GM18861 (cell line): ENCODE measurements around the gene KCNQ1.

Experiments
- ATAC-seq: cut with Tn5 transposase; IDR thresholded peaks from one replicate; pipeline ENCODE4 v1.9.1; 2021; ENCODE audit not compliant: unreplicated experiment

The KCNQ1 gene

GRCh38 chr11:2883979-2884815 is 439.4 kb downstream of the KCNQ1 start:
- no peak for ATAC-seq

- ATAC-seq = no peak
These were observed 440.3 kb downstream of the KCNQ1 start for GRCh38 chr11:2885017-2885677.

GRCh38 chr11:2885678-2886081 is 440.9 kb downstream of the KCNQ1 start, which contains the start of gene CDKN1C:
Gene CDKN1C (minus strand): TSS chr11:2885775. CDS start chr11:2885456, 319 bp downstream.
- ATAC-seq = peak; percentile 69

DNA sequence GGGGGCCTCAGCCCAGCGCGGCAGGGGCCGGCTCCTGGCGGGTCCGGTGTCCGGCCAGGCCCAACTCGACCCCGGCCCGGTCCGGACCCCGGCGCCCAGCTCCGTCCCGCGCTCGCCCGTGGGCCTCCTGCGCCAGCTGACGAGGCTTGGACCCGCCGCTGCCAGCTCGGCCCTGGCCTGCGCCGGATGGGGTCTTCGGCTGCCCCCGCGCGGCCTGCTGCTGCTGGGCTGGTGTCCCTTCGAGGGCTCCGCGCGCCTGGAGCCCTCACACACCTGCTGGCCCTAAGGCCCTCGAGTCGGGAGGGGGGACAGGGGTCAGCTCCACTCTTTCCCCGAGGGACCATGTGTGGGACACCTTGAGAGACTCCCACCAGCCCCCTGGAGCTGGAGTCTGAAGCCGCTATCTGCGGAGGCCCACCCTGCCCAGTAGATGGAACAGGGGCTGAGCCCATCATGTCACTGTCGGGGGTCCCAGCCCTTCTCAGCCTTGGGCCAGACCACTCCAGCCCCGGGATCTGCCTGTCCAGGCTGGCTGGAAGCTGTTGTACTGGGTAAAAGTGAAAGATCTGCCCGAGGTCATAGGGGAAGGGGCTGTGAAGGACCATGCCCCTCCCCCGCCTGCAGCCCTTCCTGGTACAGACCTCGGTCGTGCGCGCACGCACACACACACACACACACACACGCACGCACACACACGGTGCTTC is 441.5 kb downstream of the KCNQ1 start:
- ATAC-seq = no peak

GRCh38 chr11:2886936-2887335 is 442.1 kb downstream of the KCNQ1 start:
- no peak for ATAC-seq

DNA sequence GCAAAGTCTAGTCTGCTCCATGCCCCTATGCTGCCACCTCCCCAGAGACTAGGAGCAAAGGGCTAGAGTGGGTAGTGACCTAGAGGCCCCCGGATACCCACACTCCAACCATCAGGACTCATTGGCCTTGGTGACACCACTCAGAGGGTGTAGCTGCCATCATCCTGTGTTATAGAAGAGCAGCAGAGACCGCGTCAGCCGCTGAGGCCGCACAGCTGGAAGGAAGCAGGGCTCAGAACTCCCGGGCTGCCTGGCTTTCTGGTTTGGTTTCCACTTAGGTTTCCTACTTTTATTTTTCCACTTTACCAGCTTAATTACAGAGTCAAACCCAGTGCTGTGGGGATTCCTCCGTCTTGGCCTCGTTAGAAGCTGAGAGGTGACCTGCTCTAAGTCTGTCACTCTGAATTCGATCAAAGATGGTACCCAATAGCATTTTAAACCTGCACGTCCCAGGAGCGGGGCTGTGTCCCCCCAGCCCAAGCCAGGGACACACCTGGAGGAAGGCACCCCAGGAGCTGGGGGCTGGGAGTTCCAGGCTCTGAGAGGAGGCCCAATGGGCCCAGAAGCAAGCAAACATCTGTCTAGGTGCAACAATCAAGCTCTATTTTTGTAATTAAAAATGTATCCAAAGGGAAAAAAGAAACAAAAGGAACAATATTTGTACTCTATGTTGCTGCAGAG is 442.8 kb downstream of the KCNQ1 start:
- ATAC-seq = no peak

- no peak for ATAC-seq
These were observed 443.6 kb downstream of the KCNQ1 start for GRCh38 chr11:2888266-2888968.

DNA sequence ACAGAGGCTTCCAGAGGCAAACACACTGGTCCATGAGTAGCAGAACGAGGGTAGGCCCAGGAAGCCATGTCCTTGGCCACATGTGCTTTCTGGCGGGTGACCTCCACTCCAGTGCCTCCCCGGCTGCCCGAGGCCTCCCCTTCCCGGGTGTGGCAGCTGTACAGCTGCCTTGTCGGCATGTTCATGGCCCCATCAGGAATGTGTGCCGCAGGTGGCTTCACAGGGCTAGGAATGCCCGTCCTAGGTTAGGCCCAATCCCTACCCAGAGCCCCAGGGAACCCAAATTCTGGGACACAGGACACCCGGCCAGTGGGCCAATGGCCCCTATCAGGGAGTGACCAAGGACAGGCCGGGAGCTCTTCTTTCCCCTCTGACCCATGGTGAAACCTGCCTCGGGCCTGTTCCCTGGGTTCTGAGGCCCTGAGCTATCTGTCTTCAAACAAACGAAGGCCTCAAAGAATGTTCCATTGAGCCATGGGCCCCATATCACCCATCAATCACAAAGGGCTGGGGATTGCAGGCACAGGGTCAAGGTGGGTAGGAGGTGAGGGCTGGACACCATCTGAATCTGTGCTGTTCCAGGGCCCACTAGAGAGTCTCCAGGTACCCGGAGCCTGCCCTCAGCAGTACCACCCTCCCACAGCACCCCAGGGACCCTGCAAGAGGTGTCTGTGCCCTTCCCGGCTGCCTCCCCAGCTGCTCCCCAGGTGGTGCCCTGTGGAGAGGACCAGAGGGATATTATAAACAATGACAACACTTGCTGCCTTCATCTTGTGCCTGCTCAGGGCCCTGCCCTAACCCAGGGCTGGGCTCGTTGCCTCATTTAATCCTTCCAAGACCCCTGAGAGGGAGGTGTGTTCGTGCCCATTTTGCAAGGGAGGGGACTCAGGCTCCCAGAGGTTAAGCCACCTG is 444.8 kb downstream of the KCNQ1 start:
- ATAC-seq = no peak

DNA sequence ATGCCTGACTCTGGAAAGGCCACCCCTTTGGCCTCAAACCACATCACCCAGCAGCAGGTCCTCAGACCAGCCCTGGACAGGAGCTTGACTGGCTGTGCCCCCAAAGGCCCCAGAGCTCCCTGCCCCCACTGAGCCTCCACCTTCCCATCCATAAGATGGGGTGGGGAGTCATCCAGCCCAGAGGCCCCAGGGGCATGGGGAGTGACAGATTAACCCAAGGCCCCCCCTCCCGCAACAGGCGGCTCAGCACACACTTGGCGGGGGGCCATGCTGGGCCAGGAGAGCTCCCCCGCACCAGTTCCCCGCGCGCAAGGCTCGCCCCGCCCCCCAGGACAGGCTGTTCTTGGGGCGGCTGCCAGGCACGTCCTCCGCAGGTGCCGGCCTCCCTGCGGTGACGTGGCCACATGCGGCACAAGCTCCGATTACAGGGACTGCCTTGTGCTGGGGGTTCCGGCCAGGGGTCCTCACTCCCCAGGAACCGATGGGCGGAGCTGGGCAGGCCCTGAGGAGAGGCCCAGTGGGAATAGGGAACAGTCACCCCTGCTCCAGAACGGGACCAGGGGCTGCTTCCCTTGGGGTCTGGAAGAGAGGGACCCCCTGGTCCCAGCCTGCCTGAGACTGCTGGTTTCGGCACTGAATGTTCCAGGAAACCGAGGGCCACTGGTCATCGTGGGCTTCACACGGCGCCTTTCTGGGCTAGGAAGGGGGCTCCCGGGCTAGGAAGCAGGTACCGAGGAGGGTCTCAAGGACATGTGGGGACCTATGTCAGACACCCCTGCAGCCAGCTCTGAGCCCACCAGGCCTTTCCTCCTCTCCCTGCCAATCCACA is 445.9 kb downstream of the KCNQ1 start:
- no peak for ATAC-seq

DNA sequence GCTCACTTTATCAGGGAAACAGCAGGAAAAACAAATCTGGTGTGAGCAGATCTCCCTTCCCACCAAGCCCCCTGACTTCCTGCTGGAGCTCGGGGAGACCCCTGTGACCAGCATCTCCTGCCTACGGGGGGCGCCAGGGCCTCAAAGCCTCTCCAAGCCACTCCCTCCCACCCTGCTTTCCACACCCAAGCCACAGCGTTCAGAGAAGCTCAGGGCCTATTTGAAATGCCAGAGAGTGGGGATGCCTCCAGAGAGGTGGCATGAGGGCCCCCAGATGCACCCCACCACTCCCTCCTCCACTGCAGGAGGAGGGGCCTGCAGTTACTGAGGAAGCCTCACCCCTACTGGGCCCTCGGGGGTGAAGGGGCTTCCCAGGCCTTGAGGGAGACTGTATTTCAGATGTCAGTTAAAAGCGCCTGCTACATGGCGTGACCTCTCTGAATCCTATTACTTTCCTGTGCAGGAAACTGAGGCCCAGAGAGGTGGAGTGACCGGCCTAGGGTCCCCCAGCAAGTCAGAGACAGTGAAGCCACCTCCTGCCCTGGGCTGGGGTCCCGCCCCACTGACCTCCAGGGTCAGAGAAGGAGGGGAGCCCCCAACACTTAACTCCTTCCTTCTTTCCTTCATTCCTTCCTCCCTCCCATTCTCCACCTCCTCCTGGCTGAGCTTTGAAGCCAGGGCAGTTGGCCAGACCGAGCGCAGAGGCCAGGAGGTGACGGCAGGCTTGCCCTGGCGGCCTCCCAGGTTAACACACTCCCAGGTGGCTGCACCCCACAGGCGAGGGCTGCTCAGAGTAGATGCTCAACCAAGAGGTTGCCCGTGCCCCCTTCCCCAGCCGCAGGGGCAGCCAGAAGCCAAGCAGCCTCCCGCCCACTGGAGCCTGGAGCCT is 446.8 kb downstream of the KCNQ1 start:
- no peak for ATAC-seq

DNA sequence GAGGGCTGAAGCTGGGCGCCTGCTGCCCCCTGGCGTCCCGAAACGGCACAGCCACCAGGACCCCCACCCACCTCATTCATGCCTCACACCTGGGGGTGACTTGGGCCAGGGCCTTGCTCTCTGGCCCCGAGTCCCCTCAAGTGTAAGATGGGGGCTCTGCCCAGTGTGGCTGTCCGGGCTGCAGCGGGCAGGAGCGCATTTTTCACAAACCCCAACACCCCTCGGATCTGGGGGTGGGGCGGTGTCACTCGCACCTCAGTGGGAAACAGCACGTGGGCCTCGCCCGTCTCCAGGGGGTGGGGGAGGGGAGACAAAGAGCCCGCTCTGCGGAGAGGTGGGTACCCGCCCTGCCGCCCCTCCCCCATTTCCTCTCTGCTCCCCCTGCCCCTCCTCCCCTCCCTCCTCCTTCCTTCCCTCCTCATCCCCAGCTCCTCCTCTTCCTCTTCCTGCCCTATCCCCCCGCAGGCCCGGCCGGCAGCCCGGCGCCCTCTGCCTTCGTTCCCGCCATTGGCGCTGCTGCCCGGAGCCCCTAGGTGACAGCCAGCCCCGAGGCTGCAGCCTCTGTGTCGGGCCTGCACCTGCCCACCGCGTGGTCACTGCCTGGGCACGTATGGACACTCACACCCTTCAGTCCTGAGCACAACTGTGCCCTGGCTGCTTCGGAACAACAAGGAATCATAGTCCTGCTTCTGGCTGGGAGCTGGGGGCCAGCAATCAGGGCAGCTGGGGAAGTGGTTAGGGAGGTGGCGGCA is 447.6 kb downstream of the KCNQ1 start:
- no peak for ATAC-seq

GRCh38 chr11:2892967-2893528 is 448.2 kb downstream of the KCNQ1 start:
- ATAC-seq = no peak

DNA sequence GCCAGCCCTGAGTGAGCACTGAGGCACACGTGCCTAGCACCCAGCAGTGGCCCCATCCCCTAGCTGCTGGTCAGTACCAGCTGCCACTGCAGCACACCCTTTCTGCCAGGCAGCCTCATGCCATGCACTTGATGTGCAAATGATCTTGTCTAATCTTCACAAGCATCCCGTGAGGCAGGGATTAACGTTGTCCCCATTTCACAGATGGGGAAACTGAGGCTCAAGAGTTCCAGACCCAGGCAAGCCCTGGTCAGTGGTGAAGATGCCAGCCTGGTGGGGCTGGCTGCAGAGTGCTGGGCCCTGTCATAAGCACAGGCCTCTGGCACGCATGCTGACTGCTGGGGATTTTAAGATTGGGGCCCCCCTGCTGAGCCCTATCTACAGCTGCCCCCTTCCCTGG is 449.1 kb downstream of the KCNQ1 start:
- ATAC-seq = no peak

- ATAC-seq = no peak
These were observed 451.2 kb downstream of the KCNQ1 start for GRCh38 chr11:2896047-2896446.

DNA sequence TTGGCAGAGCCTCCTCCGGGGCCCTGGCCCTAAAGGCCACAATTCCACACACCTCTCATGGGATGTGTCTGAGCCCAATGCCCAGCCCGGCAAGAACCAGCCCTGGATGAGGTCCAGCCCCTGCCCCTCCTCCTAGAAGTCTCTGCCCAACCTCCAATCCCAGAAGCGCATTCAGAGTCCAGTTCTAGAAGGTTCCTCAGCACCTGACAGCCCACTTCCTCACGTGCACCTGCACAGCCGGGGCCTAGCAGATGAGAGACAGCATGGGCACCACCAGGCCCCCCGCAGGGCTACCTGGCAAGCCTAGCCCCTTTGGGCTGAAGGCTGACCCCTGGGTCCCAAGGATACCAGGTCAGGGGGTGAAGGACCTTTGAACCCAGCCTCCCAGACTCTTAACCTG is 452.2 kb downstream of the KCNQ1 start:
- no peak for ATAC-seq

DNA sequence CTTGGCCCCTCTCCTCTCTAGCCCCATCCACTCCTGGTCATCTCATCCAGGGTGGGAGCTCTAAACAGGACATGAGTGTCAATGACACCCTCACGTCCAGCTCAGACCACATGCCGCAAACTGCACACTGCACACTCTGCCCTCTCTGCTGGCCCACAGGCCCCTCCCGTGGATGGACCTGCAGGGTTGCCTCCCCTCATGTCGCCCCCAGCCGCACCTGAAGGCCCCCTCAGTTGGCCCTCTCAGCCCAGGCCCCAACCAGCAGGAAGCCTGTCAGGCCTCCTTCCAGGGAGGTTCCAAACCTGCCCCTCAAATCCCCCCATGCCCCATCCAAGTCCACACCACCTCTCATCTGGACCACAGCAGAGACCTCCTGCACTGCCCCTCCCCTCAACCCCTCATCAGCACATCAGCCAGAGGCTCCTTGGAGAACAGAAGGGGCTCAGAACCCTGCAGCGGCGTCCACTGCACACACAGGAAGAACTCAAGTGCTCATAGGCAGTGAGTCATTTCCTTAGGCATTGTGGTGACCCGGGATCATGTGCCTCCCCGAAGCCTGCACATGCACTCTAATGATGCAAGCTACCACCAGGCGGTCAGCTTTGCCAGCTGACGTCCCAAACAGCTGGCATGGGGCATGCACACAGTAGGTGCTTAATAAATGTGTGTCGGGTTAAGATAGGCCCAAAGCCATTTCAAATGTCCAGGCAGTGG is 453.7 kb downstream of the KCNQ1 start:
- peak; percentile 40 for ATAC-seq
